Type B pancreatic cell (in vitro differentiated cells): ENCODE measurements around the gene SPACA4. TPM values are rescaled to one million over a fixed set of nuclear protein-coding genes. Genes with fewer than 3 reads are reported as not detected.

ENCODE experiments used
- DNase-seq: peaks from one replicate; pipeline ENCODE4 v3.0.0; 2021; ENCODE audit warnings: mixed read lengths; ENCODE audit not compliant: unreplicated experiment; ENCODE audit errors: extremely low spot score
- H3K27ac Mint-ChIP-seq: 2 replicates; pipeline ENCODE4 v1.8.0; 2021; ENCODE audit warnings: mild to moderate bottlenecking, mixed read lengths
- H3K27me3 Mint-ChIP-seq: 2 replicates; pipeline ENCODE4 v1.8.0; 2021; ENCODE audit warnings: mixed read lengths
- H3K36me3 Mint-ChIP-seq: 2 replicates; pipeline ENCODE4 v1.8.0; 2021; ENCODE audit warnings: mixed read lengths
- H3K4me1 Mint-ChIP-seq: one replicate; pipeline ENCODE4 v1.8.0; 2021; ENCODE audit warnings: mixed read lengths; ENCODE audit not compliant: unreplicated experiment
- H3K4me3 Mint-ChIP-seq: 2 replicates; pipeline ENCODE4 v1.8.0; 2021; ENCODE audit warnings: mild to moderate bottlenecking, mixed read lengths
- H3K9me3 Mint-ChIP-seq: 2 replicates; pipeline ENCODE4 v1.8.0; 2021; ENCODE audit warnings: mixed read lengths
- CTCF ChIP-seq: fragments of 200-600 bp; sonication (generic); conservative IDR thresholded peaks from 2 replicates; pipeline ENCODE4 v1.5.0; 2021; ENCODE audit warnings: antibody characterized with exemption, mild to moderate bottlenecking
- total RNA-seq: library from RNA; stranded (reverse); gene quantifications from 2 replicates; pipeline ENCODE4 v1.2.1, GENCODE V29; 2021; ENCODE audit warnings: low replicate concordance

Gene SPACA4
- total RNA-seq, 1 donor from 2014 or later: not detected

DNA sequence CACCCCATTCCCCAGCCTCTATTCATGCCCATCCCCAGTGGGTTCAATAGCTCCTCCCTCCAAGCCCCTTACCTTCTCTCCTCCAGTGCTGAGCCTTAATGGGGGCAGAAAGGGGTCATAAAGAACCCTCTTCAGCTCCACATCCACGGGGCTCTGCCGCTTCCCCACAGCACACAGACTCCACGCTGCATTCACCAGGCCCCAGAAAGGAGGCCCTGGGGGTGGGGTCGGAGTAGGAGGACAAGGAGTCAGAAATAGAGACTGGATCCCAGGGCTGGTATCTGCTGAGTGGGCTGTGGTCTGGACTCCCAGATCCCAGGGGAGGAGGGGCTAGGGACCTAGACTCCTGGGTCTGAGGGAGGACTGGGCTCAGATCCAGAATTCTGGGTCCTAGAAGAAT is 37.8 kb downstream of the SPACA4 start:
- H3K27ac Mint-ChIP-seq: peak overlapping the region; percentile 50
- H3K4me1 Mint-ChIP-seq: peaks cover 19% of the 10 kb centered on the region
- H3K36me3 Mint-ChIP-seq: no peaks in the 10 kb centered on the region
- DNase-seq: no peak
- no peak for TF ChIP-seq CTCF
- H3K9me3 Mint-ChIP-seq: no peaks in the 10 kb centered on the region
- H3K27me3 Mint-ChIP-seq: no peaks in the 10 kb centered on the region
- H3K4me3 Mint-ChIP-seq: peak overlapping the region; percentile 97

- TF ChIP-seq CTCF: no peak
- peak; percentile 76 for DNase-seq
- Mint-ChIP-seq H3K36me3 (no peaks in the 10 kb centered on the region), H3K4me1 (peaks cover 19% of the 10 kb centered on the region), H3K27me3 (no peaks in the 10 kb centered on the region), H3K27ac (peak overlapping the region; percentile 72), H3K4me3 (peak overlapping the region; percentile 97), H3K9me3 (no peaks in the 10 kb centered on the region)
Observed at GRCh38 chr19:48644839-48645619, 38.5 kb downstream of the SPACA4 start.

DNA sequence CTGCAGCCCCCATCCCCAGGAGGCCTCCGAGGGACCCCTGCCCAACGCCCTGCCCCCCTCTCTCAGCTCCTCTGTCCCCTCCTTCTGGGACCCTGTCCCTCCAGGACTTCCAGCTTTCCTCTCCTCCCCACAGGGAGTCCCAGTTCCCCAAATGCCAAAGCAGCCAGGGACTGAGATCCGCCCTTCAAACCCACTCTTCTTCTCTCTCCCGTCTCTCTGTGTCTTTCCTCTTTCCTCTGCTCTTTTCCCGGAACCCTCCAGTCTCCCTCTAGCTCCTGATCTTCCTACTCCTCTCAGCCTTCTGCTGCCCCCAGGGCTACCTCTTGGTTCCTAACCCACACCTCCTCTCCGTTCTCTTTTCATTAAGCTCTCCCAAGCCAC is 39.1 kb downstream of the SPACA4 start:
- H3K27me3 Mint-ChIP-seq: no peaks in the 10 kb centered on the region
- H3K4me3 Mint-ChIP-seq: peak overlapping the region; percentile 97
- H3K27ac Mint-ChIP-seq: peak overlapping the region; percentile 72
- no peaks in the 10 kb centered on the region for H3K36me3 Mint-ChIP-seq
- TF ChIP-seq CTCF: no peak
- no peaks in the 10 kb centered on the region for H3K9me3 Mint-ChIP-seq
- peaks cover 19% of the 10 kb centered on the region for H3K4me1 Mint-ChIP-seq
- no peak for DNase-seq

GRCh38 chr19:48646001-48646721 is 39.6 kb downstream of the SPACA4 start, which contains the start of gene CA11:
Gene CA11, minus strand, starts transcription at chr19:48646187. Its CDS starts 555 bp downstream, at chr19:48645632.
- H3K36me3 Mint-ChIP-seq: no peaks in the 10 kb centered on the region

GRCh38 chr19:48646722-48647216 is 40.2 kb downstream of the SPACA4 start:
- no peaks in the 10 kb centered on the region for H3K9me3 Mint-ChIP-seq
- DNase-seq: no peak
- peak overlapping the region; percentile 50 for H3K4me3 Mint-ChIP-seq
- H3K4me1 Mint-ChIP-seq: peaks cover 19% of the 10 kb centered on the region
- no peak overlapping the region for H3K27ac Mint-ChIP-seq
- H3K27me3 Mint-ChIP-seq: no peaks in the 10 kb centered on the region
- H3K36me3 Mint-ChIP-seq: no peaks in the 10 kb centered on the region
- no peak for TF ChIP-seq CTCF

More at GRCh38 chr19:48646001-48646721, 39.6 kb downstream of the SPACA4 start, which contains the start of gene CA11:
- Mint-ChIP-seq H3K27ac (peak within 1 kb of the TSS; percentile 72), H3K27me3 (no peaks in the 10 kb centered on the region), H3K4me3 (peak within 1 kb of the TSS; percentile 97), H3K4me1 (peaks cover 19% of the 10 kb centered on the region), H3K9me3 (no peaks in the 10 kb centered on the region)
- DNase-seq: peak; percentile 95
- peak; percentile 87 for TF ChIP-seq CTCF
